Neutrophil (primary cell): ENCODE data around the gene CEP97.
"Not testable (repeated sequence)": the region's sequence is repeated elsewhere in the genome, so short reads cannot be mapped to it uniquely, and the experiment has no call there.

Experiments used
- H3K27ac ChIP-seq: fragments of 200-600 bp; sonication (generic); 2 replicates; pipeline ENCODE4 v1.5.1; 2016; ENCODE audit warnings: mild to moderate bottlenecking, moderate library complexity
- H3K27me3 ChIP-seq: fragments of 200-600 bp; sonication (generic); 2 replicates; pipeline ENCODE4 v1.6.0; 2016; ENCODE audit warnings: mild to moderate bottlenecking
- H3K36me3 ChIP-seq: fragments of 200-600 bp; sonication (generic); 2 replicates; pipeline ENCODE4 v1.5.1; 2017
- H3K4me1 ChIP-seq, 2 experiments: fragments of 200-600 bp in 1 of 2; sonication (generic) in 1 of 2; 1 replicate in 1 of 2; 2 replicates in 1 of 2; pipeline versions ENCODE4 v1.5.1 to v1.6.1; 2013 to 2016; ENCODE audit warnings: low read depth in 1 of 2, low read length in 1 of 2, mild to moderate bottlenecking in 1 of 2, moderate library complexity in 1 of 2; ENCODE audit not compliant: control insufficient read depth in 1 of 2, insufficient read depth in 1 of 2
- H3K4me3 ChIP-seq, 2 experiments: fragments of 200-600 bp in 1 of 2; sonication (generic) in 1 of 2; 1 replicate in 1 of 2; 2 replicates in 1 of 2; pipeline ENCODE4 v1.5.1; 2013 to 2016; ENCODE audit warnings: low read depth in 1 of 2, low read length in 1 of 2, mild to moderate bottlenecking in 1 of 2, moderate library complexity in 1 of 2
- H3K9me3 ChIP-seq: fragments of 200-600 bp; sonication (generic); 2 replicates; pipeline ENCODE4 v1.5.1; 2016
- TF ChIP-seq, protein P1 (sequence below): fragments of 200-600 bp; sonication (generic); IDR thresholded peaks from 2 replicates; pipeline ENCODE4 v1.5.1; 2016; ENCODE audit warnings: antibody characterized with exemption

The CEP97 gene

DNA sequence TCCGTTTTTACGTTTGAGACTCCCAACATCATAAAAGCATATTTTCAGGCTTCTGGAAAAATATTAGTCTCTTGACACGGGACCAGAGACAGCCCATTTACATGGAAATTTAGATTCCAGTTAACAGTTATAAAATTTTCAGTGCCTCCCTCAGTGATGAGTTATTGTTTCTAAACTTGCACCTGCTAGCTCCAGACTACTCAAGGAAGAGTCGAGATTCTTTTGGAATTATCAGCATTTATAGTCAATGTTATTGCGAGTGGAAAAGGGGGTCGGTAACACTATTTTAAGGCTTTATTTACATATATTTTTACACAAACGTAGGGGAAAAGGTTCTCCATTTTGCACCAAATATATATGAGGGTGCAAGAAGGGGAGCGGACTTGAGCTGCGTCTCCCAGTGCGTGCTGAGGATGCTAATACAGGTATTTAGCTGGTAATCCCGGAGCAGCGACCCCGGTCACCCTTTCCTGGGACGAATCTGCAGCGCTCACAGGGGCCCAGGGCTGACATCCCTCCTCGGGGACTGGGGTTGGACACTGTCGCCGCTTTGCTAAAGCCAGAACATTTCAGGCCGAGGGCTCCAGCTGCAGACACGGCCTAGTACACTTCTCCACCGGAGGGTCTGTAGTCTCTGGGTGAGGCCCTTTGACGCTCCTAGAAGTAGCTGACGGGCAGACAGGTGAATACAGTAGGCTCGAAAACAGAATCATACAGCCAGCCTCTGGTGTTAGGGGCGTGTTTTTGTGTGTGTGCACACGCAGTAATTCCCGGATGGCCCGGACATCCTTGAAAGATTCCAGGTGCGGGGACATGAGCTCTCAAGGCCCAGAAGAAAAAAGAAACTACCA, 46.8 kb upstream of the CEP97 start:
- H3K36me3 ChIP-seq, result peaks cover 29% of the 10 kb centered on the region
- H3K4me3 ChIP-seq, result peak overlapping the region; percentile 99
- peaks cover 20 to 22% of the 10 kb centered on the region in 2 experiments for H3K4me1 ChIP-seq
- H3K9me3 ChIP-seq, result no peaks in the 10 kb centered on the region
- TF ChIP-seq, protein P1, sequence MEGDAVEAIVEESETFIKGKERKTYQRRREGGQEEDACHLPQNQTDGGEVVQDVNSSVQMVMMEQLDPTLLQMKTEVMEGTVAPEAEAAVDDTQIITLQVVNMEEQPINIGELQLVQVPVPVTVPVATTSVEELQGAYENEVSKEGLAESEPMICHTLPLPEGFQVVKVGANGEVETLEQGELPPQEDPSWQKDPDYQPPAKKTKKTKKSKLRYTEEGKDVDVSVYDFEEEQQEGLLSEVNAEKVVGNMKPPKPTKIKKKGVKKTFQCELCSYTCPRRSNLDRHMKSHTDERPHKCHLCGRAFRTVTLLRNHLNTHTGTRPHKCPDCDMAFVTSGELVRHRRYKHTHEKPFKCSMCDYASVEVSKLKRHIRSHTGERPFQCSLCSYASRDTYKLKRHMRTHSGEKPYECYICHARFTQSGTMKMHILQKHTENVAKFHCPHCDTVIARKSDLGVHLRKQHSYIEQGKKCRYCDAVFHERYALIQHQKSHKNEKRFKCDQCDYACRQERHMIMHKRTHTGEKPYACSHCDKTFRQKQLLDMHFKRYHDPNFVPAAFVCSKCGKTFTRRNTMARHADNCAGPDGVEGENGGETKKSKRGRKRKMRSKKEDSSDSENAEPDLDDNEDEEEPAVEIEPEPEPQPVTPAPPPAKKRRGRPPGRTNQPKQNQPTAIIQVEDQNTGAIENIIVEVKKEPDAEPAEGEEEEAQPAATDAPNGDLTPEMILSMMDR, result no peak
- no peaks in the 10 kb centered on the region for H3K27me3 ChIP-seq
- H3K27ac ChIP-seq, result peak overlapping the region; percentile 97

DNA sequence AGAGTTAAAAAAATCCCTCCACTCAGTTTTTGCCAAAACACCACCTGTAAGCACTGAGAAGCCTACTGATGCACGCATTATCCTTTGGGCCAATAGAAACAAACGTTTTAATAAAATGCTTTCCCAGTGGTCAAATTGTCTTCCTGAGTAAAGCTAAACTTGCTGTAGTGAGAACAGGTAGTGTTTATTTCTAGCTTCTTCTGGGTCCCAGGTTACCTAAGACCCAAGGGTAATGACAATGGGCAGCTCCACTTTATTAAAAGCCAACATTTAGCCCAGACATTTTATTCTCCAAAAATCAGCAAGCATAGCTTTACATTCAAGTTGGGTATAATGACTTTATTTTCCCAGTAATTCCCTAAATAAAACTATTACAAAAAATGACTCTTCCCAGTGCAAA, 45.6 kb upstream of the CEP97 start:
- H3K9me3 ChIP-seq, H3K27me3 ChIP-seq, H3K4me3 ChIP-seq, H3K27ac ChIP-seq: not testable (repeated sequence)
- Histone ChIP-seq H3K4me1 (peaks cover 20 to 22% of the 10 kb centered on the region in 2 experiments), H3K36me3 (peaks cover 30% of the 10 kb centered on the region)

DNA sequence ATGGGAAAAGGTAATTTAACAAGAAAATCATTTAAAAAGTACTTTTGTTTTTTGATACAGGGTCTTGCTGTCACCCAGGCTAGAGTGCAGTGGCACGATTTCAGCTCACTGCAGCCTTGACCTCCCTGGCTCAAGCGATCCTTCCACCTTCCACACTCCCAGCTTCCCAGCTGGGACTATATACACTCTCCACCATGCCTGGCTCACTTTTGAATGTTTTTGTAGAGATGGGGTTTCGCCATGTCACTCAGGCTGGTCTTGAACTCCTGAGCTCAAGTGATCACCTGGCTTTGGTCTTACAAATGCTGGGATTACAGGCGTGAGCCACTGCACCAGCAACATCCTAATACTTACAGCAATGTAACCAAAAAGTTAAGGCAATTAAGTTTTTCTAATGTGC, 43.9 kb upstream of the CEP97 start:
- TF ChIP-seq, protein P1, result no peak
- Histone ChIP-seq H3K36me3 (peaks cover 34% of the 10 kb centered on the region), H3K4me1 (peaks cover 17 to 20% of the 10 kb centered on the region in 2 experiments), H3K27me3 (no peaks in the 10 kb centered on the region), H3K27ac (no peak overlapping the region), H3K9me3 (no peaks in the 10 kb centered on the region), H3K4me3 (no peak overlapping the region)

DNA sequence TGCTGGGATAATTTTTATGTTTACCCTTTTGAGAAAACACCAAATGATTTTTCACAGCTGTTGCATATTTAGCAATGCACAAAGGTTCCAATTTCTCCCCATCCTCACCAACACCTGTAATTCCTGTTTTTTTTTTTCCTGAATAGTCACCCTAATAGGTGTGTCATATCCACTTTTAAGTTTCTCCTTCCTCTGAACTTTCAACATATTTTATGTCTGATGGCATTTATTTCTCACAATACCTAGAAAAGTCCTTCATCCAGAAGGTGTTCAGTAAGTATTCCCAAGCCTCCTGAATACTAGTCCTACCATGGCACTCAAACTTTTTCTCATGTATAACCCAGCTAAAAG, 39.4 kb upstream of the CEP97 start:
- no peaks in the 10 kb centered on the region for H3K9me3 ChIP-seq
- TF ChIP-seq, protein P1, result no peak
- H3K27me3 ChIP-seq, result no peaks in the 10 kb centered on the region
- H3K4me3 ChIP-seq, result no peak overlapping the region
- peak overlapping the region; percentile 92 for H3K27ac ChIP-seq
- peaks cover 37 to 46% of the 10 kb centered on the region in 2 experiments for H3K4me1 ChIP-seq
- H3K36me3 ChIP-seq, result peaks cover 31% of the 10 kb centered on the region

DNA sequence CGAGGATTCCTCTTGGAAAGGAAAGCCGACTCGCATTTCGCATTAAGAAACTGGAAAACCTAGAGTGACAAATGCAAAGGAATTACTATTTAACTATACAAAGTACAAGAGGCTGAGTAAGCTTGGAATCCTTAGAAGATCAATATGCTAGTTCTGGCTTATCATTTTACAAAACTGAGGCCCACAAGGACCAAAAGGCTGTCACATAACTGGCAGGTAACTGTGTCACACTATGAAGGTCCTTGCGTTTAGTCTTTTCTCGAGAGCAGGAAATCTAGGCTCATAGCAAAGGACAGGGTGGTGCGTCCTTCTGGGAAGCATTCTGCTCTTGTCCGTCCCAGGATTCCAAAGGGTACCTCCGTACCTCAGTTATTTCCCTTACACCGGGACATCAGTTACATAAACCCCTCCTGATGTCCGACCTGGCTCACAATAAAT, 38.5 kb upstream of the CEP97 start:
- Histone ChIP-seq H3K9me3 (no peaks in the 10 kb centered on the region), H3K27me3 (no peaks in the 10 kb centered on the region), H3K27ac (peak overlapping the region; percentile 92), H3K4me3 (peak overlapping the region; percentile 89 to 99), H3K4me1 (peaks cover 40 to 47% of the 10 kb centered on the region in 2 experiments), H3K36me3 (peaks cover 22% of the 10 kb centered on the region)
- TF ChIP-seq, protein P1, result no peak
